ENCODE results near the gene CRYBA2. TPM values are rescaled to one million over a fixed set of nuclear protein-coding genes. Genes with fewer than 3 reads are reported as not detected.

The CRYBA2 gene
- polyA plus RNA-seq, 1 donor from 2014 or later = not detected

- Histone ChIP-seq H4K20me1 (ENCODE audit: insufficient read depth) (no peaks in the 10 kb centered on the region), H3K27me3 (ENCODE audit: insufficient read depth, low read depth, low read length) (peaks cover 95% of the 10 kb centered on the region), H3K9ac (ENCODE audit: low read length) (no peak overlapping the region), H3K4me2 (ENCODE audit: low read length) (no peak overlapping the region), H3K4me3 (ENCODE audit: low read length) (no peak overlapping the region), H3F3A (ENCODE audit: insufficient read depth, low read length, poor library complexity, severe bottlenecking) (no peaks in the 10 kb centered on the region), H3K27ac (ENCODE audit: low read length) (no peak overlapping the region), H3K9me3 (ENCODE audit: low read length) (no peaks in the 10 kb centered on the region), H2AFZ (ENCODE audit: low read depth, low read length) (no peak overlapping the region), H3K36me3 (ENCODE audit: insufficient read depth, low read length) (no peaks in the 10 kb centered on the region), H3K9me2 (ENCODE audit: insufficient read depth, low read length) (no peaks in the 10 kb centered on the region), H3K79me2 (replicated peaks; ENCODE audit: insufficient read depth, low read length) (no peaks in the 10 kb centered on the region)
- TF ChIP-seq EP300 (conservative IDR thresholded peaks at IDR 0.05; ENCODE audit: poor library complexity, severe bottlenecking) = no peak
- TF ChIP-seq SMC3 (conservative IDR thresholded peaks at IDR 0.05; ENCODE audit: poor library complexity) = no peak
- no peak for TF ChIP-seq MXI1 (conservative IDR thresholded peaks at IDR 0.05; ENCODE audit: poor library complexity, severe bottlenecking)
- TF ChIP-seq TAF1 (IDR thresholded peaks at IDR 0.05; ENCODE audit: low read depth) = no peak
- TF ChIP-seq, protein P1, sequence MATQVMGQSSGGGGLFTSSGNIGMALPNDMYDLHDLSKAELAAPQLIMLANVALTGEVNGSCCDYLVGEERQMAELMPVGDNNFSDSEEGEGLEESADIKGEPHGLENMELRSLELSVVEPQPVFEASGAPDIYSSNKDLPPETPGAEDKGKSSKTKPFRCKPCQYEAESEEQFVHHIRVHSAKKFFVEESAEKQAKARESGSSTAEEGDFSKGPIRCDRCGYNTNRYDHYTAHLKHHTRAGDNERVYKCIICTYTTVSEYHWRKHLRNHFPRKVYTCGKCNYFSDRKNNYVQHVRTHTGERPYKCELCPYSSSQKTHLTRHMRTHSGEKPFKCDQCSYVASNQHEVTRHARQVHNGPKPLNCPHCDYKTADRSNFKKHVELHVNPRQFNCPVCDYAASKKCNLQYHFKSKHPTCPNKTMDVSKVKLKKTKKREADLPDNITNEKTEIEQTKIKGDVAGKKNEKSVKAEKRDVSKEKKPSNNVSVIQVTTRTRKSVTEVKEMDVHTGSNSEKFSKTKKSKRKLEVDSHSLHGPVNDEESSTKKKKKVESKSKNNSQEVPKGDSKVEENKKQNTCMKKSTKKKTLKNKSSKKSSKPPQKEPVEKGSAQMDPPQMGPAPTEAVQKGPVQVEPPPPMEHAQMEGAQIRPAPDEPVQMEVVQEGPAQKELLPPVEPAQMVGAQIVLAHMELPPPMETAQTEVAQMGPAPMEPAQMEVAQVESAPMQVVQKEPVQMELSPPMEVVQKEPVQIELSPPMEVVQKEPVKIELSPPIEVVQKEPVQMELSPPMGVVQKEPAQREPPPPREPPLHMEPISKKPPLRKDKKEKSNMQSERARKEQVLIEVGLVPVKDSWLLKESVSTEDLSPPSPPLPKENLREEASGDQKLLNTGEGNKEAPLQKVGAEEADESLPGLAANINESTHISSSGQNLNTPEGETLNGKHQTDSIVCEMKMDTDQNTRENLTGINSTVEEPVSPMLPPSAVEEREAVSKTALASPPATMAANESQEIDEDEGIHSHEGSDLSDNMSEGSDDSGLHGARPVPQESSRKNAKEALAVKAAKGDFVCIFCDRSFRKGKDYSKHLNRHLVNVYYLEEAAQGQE (IDR thresholded peaks at IDR 0.05; ENCODE audit: borderline replicate concordance) = no peak
- no peak for TF ChIP-seq RAD21 (conservative IDR thresholded peaks at IDR 0.05)
These were observed 12.4 kb downstream of the CRYBA2 start for GRCh38 chr2:218980735-218981389.

DNA sequence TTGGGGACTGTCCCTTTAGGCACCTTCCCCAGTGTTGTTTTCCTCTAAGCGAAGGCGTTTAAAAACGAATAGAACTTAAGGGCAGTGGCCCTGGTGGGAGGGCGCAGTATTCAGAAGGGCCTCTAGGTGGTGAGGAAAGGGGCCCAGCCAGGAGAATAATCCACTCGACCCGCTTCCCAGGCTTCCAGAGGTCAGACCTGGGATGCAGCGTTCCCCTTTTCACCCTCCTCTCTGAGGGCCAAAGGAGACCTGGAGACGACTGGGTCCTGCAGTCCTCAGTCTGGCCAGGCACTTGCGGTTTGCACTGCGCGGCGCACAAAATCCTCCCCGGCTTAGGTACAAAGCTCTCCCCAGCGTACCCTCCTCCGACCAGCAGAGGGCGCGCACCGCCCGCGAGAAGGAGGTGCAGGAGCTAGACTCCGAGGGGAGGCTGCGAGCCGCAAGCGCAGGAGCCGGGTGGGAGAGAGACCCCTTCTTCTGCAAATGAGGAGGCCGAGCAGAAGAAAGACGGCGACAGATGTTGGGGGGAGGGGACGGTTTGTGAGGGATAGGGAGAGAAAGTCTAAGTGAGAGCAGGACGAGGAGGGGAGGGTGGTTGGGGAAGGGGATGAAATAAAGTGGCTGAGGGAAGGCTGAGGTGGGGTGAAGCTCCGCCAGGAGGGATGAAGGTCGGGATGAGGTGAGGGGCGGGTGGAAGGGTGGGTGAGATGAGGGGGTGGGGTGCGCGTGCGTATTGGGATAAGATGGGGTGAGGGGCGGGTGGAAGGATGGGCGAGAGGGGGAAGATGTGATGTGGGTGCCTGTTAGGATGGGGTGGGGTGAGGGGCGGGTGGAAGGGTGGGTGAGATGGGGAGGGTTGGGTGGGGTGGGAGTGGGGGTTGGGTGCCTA, 13.1 kb downstream of the CRYBA2 start:
- no peak overlapping the region for H3K27ac ChIP-seq (ENCODE audit: low read length)
- H2AFZ ChIP-seq (ENCODE audit: low read depth, low read length) = no peak overlapping the region
- H3K9ac ChIP-seq (ENCODE audit: low read length) = peak overlapping the region; percentile 38

More for the DNA sequence above, 13.1 kb downstream of the CRYBA2 start:
- Histone ChIP-seq H3K36me3 (ENCODE audit: insufficient read depth, low read length) (no peaks in the 10 kb centered on the region), H4K20me1 (ENCODE audit: insufficient read depth) (no peaks in the 10 kb centered on the region), H3K79me2 (replicated peaks; ENCODE audit: insufficient read depth, low read length) (no peaks in the 10 kb centered on the region), H3K4me2 (ENCODE audit: low read length) (peak overlapping the region; percentile 42), H3F3A (ENCODE audit: insufficient read depth, low read length, poor library complexity, severe bottlenecking) (no peaks in the 10 kb centered on the region), H3K4me3 (ENCODE audit: low read length) (peak overlapping the region; percentile 60), H3K9me2 (ENCODE audit: insufficient read depth, low read length) (no peaks in the 10 kb centered on the region), H3K27me3 (ENCODE audit: insufficient read depth, low read depth, low read length) (peaks cover 95% of the 10 kb centered on the region), H3K9me3 (ENCODE audit: low read length) (no peaks in the 10 kb centered on the region)
- TF ChIP-seq EZH2 (IDR thresholded peaks at IDR 0.05; ENCODE audit: borderline replicate concordance, insufficient read depth, low read length, poor library complexity, severe bottlenecking) (peak; percentile 67), POLR2AphosphoS5 (IDR thresholded peaks at IDR 0.05) (no peak), EP300 (conservative IDR thresholded peaks at IDR 0.05; ENCODE audit: poor library complexity, severe bottlenecking) (no peak), CTCF (IDR thresholded peaks at IDR 0.05; ENCODE audit: poor library complexity, severe bottlenecking) (peak; percentile 99), RAD21 (conservative IDR thresholded peaks at IDR 0.05) (peak; percentile 85), SMC3 (conservative IDR thresholded peaks at IDR 0.05; ENCODE audit: poor library complexity) (peak; percentile 89), MXI1 (conservative IDR thresholded peaks at IDR 0.05; ENCODE audit: poor library complexity, severe bottlenecking) (peak; percentile 38), TAF1 (IDR thresholded peaks at IDR 0.05; ENCODE audit: low read depth) (no peak)
- TF ChIP-seq, protein P1 (IDR thresholded peaks at IDR 0.05; ENCODE audit: borderline replicate concordance) = no peak

Measured in neural cell (in vitro differentiated cells).